GM12801 (cell line): ENCODE results near the gene PLD5.

Experiments
- TF ChIP-seq, protein P1 (sequence below): IDR thresholded peaks from one replicate; pipeline ENCODE4 v1.5.1; 2011; ENCODE audit warnings: control low read depth; ENCODE audit not compliant: insufficient read length; ENCODE audit errors: extremely low read depth

PLD5 gene

DNA sequence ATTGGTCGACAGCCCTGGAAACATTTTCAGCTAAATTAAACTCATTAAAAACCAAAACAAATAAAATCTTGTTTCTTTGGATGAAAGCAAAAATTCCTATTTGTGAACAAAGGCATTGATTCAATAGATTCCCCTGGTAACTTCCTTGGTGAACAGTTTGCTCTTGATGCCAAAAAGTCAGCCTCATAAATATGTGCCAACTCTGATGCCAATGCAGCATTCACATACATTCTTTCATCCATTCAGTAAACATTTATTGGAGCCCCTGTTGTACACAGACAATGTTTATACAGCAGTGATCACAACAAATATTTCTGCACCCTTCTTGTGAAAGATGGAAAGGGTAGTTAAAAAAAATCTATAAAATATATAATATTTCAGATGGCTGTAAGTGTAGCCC is 107.8 kb downstream of the PLD5 start:
- TF ChIP-seq, protein P1, sequence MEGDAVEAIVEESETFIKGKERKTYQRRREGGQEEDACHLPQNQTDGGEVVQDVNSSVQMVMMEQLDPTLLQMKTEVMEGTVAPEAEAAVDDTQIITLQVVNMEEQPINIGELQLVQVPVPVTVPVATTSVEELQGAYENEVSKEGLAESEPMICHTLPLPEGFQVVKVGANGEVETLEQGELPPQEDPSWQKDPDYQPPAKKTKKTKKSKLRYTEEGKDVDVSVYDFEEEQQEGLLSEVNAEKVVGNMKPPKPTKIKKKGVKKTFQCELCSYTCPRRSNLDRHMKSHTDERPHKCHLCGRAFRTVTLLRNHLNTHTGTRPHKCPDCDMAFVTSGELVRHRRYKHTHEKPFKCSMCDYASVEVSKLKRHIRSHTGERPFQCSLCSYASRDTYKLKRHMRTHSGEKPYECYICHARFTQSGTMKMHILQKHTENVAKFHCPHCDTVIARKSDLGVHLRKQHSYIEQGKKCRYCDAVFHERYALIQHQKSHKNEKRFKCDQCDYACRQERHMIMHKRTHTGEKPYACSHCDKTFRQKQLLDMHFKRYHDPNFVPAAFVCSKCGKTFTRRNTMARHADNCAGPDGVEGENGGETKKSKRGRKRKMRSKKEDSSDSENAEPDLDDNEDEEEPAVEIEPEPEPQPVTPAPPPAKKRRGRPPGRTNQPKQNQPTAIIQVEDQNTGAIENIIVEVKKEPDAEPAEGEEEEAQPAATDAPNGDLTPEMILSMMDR: no peak

- TF ChIP-seq, protein P1: no peak
Measured at GRCh38 chr1:242412921-242413320, 111.6 kb downstream of the PLD5 start.

DNA sequence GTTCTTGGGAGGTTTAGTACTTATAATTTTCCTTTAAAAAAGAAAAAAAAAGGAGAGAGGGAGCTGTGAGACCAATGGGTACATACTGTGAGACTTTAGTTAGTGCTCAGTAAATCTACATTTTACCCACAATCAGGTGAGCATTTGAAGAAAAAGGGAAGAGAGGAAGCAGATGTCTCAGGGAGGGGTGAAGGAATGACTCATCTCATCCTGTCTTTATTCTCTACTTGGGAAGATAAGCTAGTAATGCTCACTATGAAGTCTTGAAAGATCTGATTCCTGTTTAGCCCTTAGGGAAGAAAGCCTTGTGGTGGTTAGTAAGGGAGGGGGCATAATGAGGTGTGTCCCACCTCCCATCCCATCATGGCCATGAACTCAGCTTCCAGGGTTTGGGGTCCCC is 112.6 kb downstream of the PLD5 start:
- TF ChIP-seq, protein P1: no peak

DNA sequence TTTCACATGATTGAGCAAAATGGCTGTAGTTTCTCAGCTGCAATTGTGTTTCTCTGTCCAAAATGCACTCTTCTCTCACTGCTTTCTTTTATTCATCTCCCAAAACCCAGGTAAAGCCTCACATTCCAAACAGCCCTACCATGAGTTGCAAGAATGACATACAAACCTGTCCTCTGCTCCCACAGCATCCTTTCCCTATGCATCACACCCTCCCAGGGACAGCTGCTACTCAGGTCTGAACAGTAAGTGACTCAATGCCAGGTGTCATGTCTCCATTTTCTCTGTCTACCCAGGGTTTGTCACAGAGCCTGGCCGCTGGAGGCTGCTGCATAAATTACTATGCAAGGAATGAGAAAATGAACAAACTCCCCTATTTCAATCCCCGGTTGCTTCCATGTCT is 118.5 kb downstream of the PLD5 start:
- TF ChIP-seq, protein P1: no peak

DNA sequence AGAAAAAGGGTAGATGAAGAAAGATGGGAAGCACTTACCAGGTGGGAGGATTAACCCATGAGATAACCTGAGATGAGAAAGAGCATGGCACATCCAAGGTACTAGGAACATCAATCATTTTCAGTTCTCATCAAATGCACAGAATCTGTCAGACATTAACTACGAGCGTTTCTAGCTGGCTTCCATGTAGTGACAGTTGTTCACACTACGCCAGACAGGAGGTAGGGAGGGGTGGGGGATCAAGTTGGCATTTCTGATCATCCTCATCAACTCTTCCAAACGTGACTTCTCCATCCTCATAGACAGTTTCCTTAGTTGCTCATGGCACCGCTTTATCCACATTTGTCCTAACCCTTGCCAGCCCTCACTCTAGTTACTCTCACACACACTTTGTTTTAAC is 120.2 kb downstream of the PLD5 start:
- TF ChIP-seq, protein P1: no peak

GRCh38 chr1:242402956-242403355 is 121.5 kb downstream of the PLD5 start:
- TF ChIP-seq, protein P1: no peak

GRCh38 chr1:242401937-242402336 is 122.6 kb downstream of the PLD5 start:
- TF ChIP-seq, protein P1: no peak

DNA sequence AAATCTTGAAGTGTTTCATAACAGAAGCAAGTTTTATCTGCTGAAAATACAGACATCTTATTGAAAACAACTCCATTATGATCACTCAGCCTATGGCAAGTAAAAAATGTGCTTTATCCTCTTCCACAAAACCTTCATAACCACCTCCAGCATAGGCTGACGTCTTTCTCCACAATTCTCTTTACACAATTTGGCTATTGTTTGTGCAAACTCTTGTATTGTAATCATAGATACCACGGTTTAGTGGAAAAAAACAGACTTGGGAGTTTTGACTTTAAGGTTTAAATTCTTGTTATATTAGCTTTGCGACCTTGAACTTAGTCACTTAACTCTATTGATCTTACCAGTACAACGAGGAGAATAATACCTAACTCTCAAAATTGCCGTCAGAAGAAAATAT is 126.1 kb downstream of the PLD5 start:
- TF ChIP-seq, protein P1: no peak
